Measurements from ENCODE around the gene LTBP2.

DNA sequence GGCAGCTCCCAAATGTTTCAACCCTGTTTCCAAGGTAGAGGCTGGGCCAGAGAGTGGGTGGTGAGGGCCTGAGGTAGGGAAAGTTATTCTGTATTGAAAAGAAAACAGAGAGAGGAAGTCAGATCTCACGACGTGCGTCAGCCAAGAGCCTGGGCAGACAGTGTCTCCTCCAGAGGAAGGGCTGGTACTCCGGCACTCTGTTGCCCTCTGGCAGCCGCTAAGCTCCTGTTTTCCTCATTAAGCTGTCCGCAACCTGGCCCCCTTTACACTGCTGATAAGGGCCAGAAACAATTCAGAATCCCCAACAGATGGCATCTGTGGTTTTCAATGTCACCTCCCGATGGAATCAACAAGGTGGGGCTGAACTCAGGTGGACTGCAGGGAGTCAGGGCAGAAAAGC is 26.0 kb upstream of the LTBP2 start:
- TF ChIP-seq CTCF (IDR thresholded peaks at IDR 0.05 in 4 of 5, conservative IDR thresholded peaks at IDR 0.05 in 1 of 5): no peak
- TF ChIP-seq POLR2A (IDR thresholded peaks at IDR 0.05): no peak
